Neural cell (in vitro differentiated cells): ENCODE results near the gene USP49. TPM values are rescaled to one million over a fixed set of nuclear protein-coding genes. Genes with fewer than 3 reads are reported as not detected.

Source experiments
- H2AFZ ChIP-seq: fragments of 200-600, 300-800 bp; sonication (generic), shearing (Covaris generic); 2 replicates; pipeline ENCODE4 v1.6.0; 2014; ENCODE audit warnings: low read depth, mild to moderate bottlenecking, antibody characterized with exemption, low read length, moderate library complexity
- H3F3A ChIP-seq: fragments of 200-600 bp; shearing (Covaris generic); 2 replicates; pipeline ENCODE4 v1.6.1; 2016; ENCODE audit warnings: mild to moderate bottlenecking, moderate library complexity, mixed read lengths, antibody characterized with exemption, low read length; ENCODE audit not compliant: insufficient read depth, poor library complexity, severe bottlenecking
- H3K27ac ChIP-seq: fragments of 200-600, 300-800 bp; sonication (generic), shearing (Covaris generic); 2 replicates; pipeline ENCODE4 v1.5.1; 2014; ENCODE audit warnings: mild to moderate bottlenecking, low read length, moderate library complexity
- H3K27me3 ChIP-seq: fragments of 300-800, 200-600 bp; sonication (generic), shearing (Covaris generic); 2 replicates; pipeline ENCODE4 v1.6.0; 2014; ENCODE audit warnings: mild to moderate bottlenecking, low read depth, low read length, moderate library complexity; ENCODE audit not compliant: insufficient read depth
- H3K36me3 ChIP-seq: fragments of 300-800, 200-600 bp; sonication (generic), shearing (Covaris generic); 2 replicates; pipeline ENCODE4 v1.5.1; 2014; ENCODE audit warnings: mild to moderate bottlenecking, antibody characterized with exemption, low read length, moderate library complexity; ENCODE audit not compliant: insufficient read depth
- H3K4me2 ChIP-seq: fragments of 300-800, 200-600 bp; sonication (generic), shearing (Covaris generic); 2 replicates; pipeline ENCODE4 v1.6.0; 2014; ENCODE audit warnings: mild to moderate bottlenecking, low read length
- H3K4me3 ChIP-seq: fragments of 300-800, 200-600 bp; sonication (generic), shearing (Covaris generic); 2 replicates; pipeline ENCODE4 v1.5.1; 2014; ENCODE audit warnings: mild to moderate bottlenecking, low read length, moderate library complexity
- H3K79me2 ChIP-seq: fragments of 200-600 bp; shearing (Covaris generic); replicated peaks from 2 replicates; pipeline ENCODE4 v1.6.0; 2014; ENCODE audit warnings: mild to moderate bottlenecking, low read length, moderate library complexity; ENCODE audit not compliant: insufficient read depth
- H3K9ac ChIP-seq: fragments of 300-800, 200-600 bp; sonication (generic), shearing (Covaris generic); 2 replicates; pipeline ENCODE4 v1.6.1; 2016; ENCODE audit warnings: mild to moderate bottlenecking, low read length, mixed read lengths
- H3K9me2 ChIP-seq: fragments of 200-600 bp; shearing (Covaris generic); 2 replicates; pipeline ENCODE4 v1.6.1; 2016; ENCODE audit warnings: mild to moderate bottlenecking, low read length, mixed read lengths; ENCODE audit not compliant: insufficient read depth
- H3K9me3 ChIP-seq: fragments of 200-600, 300-800 bp; sonication (generic), shearing (Covaris generic); 2 replicates; pipeline ENCODE4 v1.6.1; 2016; ENCODE audit warnings: mild to moderate bottlenecking, mixed run types, low read length, moderate library complexity, mixed read lengths
- H4K20me1 ChIP-seq: fragments of 200-600 bp; shearing (Covaris generic); 2 replicates; pipeline ENCODE4 v1.6.1; 2016; ENCODE audit warnings: mild to moderate bottlenecking, mixed run types; ENCODE audit not compliant: insufficient read depth
- CTCF ChIP-seq: fragments of 450-650 bp; IDR thresholded peaks from 2 replicates; pipeline ENCODE4 v1.5.1; 2014; ENCODE audit warnings: antibody characterized with exemption, mild to moderate bottlenecking, moderate library complexity; ENCODE audit not compliant: poor library complexity, severe bottlenecking
- EP300 ChIP-seq: fragments of 450-650 bp; conservative IDR thresholded peaks from 2 replicates; pipeline ENCODE4 v1.6.1; 2014; ENCODE audit warnings: antibody characterized with exemption, mild to moderate bottlenecking, moderate library complexity; ENCODE audit not compliant: poor library complexity, severe bottlenecking
- MXI1 ChIP-seq: fragments of 450-650 bp; conservative IDR thresholded peaks from 2 replicates; pipeline ENCODE4 v1.6.1; 2014; ENCODE audit warnings: antibody characterized with exemption, mild to moderate bottlenecking; ENCODE audit not compliant: poor library complexity, severe bottlenecking
- POLR2AphosphoS5 ChIP-seq: IDR thresholded peaks from 2 replicates; pipeline ENCODE4 v1.6.1; 2012
- RAD21 ChIP-seq: fragments of 450-650 bp; conservative IDR thresholded peaks from 2 replicates; pipeline ENCODE4 v1.6.1; 2014; ENCODE audit warnings: antibody characterized with exemption, mild to moderate bottlenecking, moderate library complexity
- REST ChIP-seq: IDR thresholded peaks from 2 replicates; pipeline ENCODE4 v1.6.1; 2012; ENCODE audit warnings: borderline replicate concordance
- SMC3 ChIP-seq: fragments of 450-650 bp; conservative IDR thresholded peaks from 2 replicates; pipeline ENCODE4 v1.6.1; 2014; ENCODE audit warnings: antibody characterized with exemption, mild to moderate bottlenecking, moderate library complexity; ENCODE audit not compliant: poor library complexity
- TAF1 ChIP-seq: IDR thresholded peaks from 2 replicates; pipeline ENCODE4 v1.6.1; 2012; ENCODE audit warnings: low read depth
- polyA plus RNA-seq: library from polyadenylated mRNA; depleted of rRNA; stranded (reverse); fragments of >200 nt; gene quantifications from 2 replicates; pipeline ENCODE4 v1.2.3, GENCODE V29; 2014

USP49 gene
- polyA plus RNA-seq, 1 donor from 2014 or later: 23.5 TPM

- Histone ChIP-seq H3K4me3 (no peak overlapping the region), H3K36me3 (no peaks in the 10 kb centered on the region), H3K27ac (no peak overlapping the region), H4K20me1 (no peaks in the 10 kb centered on the region), H3K27me3 (no peaks in the 10 kb centered on the region), H3K9ac (no peak overlapping the region), H2AFZ (no peak overlapping the region), H3K9me2 (no peaks in the 10 kb centered on the region), H3K4me2 (no peak overlapping the region), H3F3A (no peaks in the 10 kb centered on the region), H3K9me3 (no peaks in the 10 kb centered on the region), H3K79me2 (peaks cover 16% of the 10 kb centered on the region)
- TF ChIP-seq CTCF: no peak
Observed at GRCh38 chr6:41874741-41875140, 20.4 kb downstream of the USP49 start.

GRCh38 chr6:41872147-41872546 is 23.0 kb downstream of the USP49 start:
- no peaks in the 10 kb centered on the region for H3K36me3 ChIP-seq
- TF ChIP-seq EP300 (no peak), MXI1 (no peak)
- no peaks in the 10 kb centered on the region for H3K27me3 ChIP-seq
- H3K4me2 ChIP-seq: no peak overlapping the region
- H3F3A ChIP-seq: no peaks in the 10 kb centered on the region
- no peaks in the 10 kb centered on the region for H3K9me3 ChIP-seq
- no peak overlapping the region for H3K27ac ChIP-seq
- H3K4me3 ChIP-seq: no peak overlapping the region
- no peak overlapping the region for H2AFZ ChIP-seq
- H4K20me1 ChIP-seq: no peaks in the 10 kb centered on the region
- H3K79me2 ChIP-seq: peaks cover 10% of the 10 kb centered on the region
- H3K9ac ChIP-seq: no peak overlapping the region
- no peaks in the 10 kb centered on the region for H3K9me2 ChIP-seq

GRCh38 chr6:41871691-41872090 is 23.5 kb downstream of the USP49 start:
- no peak overlapping the region for H2AFZ ChIP-seq
- no peak overlapping the region for H3K9ac ChIP-seq
- H3K4me2 ChIP-seq: no peak overlapping the region
- no peaks in the 10 kb centered on the region for H3K27me3 ChIP-seq
- no peak overlapping the region for H3K4me3 ChIP-seq
- H3K79me2 ChIP-seq: peaks cover 6% of the 10 kb centered on the region
- H3K9me3 ChIP-seq: no peaks in the 10 kb centered on the region
- H3K9me2 ChIP-seq: no peaks in the 10 kb centered on the region
- no peak overlapping the region for H3K27ac ChIP-seq
- H3F3A ChIP-seq: no peaks in the 10 kb centered on the region
- H3K36me3 ChIP-seq: no peaks in the 10 kb centered on the region
- no peaks in the 10 kb centered on the region for H4K20me1 ChIP-seq
- TF ChIP-seq TAF1 (no peak), CTCF (no peak), SMC3 (no peak), REST (no peak), MXI1 (no peak), RAD21 (no peak), POLR2AphosphoS5 (no peak)
